ENCODE results near the gene TDG.
"Not testable (repeated sequence)": the region's sequence is repeated elsewhere in the genome, so short reads cannot be mapped to it uniquely, and the experiment has no call there.

TDG gene

DNA sequence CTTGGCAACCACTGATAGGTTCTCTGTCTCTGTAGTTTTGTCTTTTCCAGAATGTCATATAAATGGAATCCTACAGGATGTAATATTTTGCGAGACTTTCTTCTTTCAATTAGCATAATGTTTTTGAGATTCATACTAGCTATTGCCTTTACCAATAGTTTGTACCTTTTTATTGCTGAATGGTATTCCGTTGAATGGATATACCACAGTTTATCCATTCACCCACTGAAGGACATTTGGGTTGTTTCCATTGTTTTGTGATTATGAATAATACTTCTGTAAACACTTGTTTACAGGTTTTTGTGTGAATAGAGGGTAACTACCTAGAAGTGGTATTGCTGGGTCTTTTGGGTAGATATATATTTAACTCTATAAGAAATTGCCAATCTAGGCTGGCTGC is 58.0 kb downstream of the TDG start:
- DNase-seq = no peak

DNA sequence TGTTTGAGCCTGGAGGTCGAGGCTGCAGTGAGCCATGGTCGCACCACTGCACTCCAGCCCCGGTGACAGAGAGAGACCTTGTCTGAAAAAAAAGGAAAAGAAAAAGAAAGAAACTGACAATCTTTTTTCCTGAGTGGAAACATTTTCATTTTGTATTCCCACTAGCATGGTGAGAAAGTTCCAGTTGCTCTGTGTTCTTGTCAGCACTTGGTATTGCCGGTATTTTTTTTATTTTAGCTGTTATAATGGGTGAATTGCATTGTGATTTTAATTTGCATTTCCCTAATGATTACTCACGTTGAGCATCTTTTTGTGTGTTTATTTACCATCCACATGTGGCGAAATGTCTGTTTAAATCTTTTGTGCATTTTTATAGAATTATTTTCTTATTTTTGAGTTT is 58.7 kb downstream of the TDG start:
- no peak for DNase-seq

GRCh38 chr12:104025771-104026170 is 60.1 kb downstream of the TDG start:
- no peak for DNase-seq

GRCh38 chr12:104026841-104027599 is 61.3 kb downstream of the TDG start:
- no peak for DNase-seq

DNA sequence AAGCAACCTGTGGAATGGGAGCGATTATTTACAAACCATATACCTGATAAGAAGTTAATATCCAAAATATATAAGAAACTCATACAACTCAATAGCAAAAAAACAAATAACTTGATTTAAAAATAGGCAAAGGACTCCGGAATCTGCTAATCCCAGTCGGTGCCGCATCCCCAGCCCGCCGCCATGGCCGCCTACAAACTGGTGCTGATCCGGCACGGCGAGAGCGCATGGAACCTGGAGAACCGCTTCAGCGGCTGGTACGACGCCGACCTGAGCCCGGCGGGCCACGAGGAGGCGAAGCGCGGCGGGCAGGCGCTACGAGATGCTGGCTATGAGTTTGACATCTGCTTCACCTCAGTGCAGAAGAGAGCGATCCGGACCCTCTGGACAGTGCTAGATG is 64.9 kb downstream of the TDG start:
- not testable (repeated sequence) for DNase-seq

- not testable (repeated sequence) for DNase-seq
Measured at GRCh38 chr12:104036143-104036542, 70.5 kb downstream of the TDG start.

All from amniotic stem cell (primary cell).